GM11168 (cell line): ENCODE data around the gene NCR2.
"Not testable (repeated sequence)": the region's sequence is repeated elsewhere in the genome, so short reads cannot be mapped to it uniquely, and the experiment has no call there.

ENCODE experiments used
- in situ Hi-C: fragments of 300-500 bp; cut with MboI; formaldehyde crosslinking; loops from one replicate; pipeline ENCODE4 v1.12.0; 2022; ENCODE audit warnings: low sequenced_read_pairs; ENCODE audit not compliant: unreplicated experiment

NCR2 gene, protein sequence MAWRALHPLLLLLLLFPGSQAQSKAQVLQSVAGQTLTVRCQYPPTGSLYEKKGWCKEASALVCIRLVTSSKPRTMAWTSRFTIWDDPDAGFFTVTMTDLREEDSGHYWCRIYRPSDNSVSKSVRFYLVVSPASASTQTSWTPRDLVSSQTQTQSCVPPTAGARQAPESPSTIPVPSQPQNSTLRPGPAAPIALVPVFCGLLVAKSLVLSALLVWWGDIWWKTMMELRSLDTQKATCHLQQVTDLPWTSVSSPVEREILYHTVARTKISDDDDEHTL

DNA sequence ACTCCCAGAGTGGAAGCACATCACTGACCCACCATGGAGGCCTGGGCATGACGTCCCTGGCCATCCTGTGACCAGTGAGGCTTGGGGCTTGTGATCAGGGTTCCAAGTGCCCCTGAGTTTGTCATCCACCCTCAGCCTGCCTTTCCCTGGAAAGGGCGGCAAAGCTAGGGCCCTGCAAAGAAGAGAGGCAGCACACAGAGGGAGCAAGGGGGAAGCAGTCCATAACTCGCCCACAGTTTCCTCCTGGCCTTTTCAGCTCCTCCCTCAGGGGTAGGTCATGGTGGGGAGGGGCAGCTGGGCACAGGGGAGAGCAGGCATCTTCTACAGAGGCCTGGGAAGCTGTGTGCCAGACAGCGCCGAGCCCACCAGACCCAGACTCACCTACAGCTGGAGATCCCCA, at the start of gene NCR2:
Gene NCR2 (plus strand): TSS at position 313 of the 400 bp plus-strand sequence. CDS start 269 bp downstream, outside the sequence.
- in situ Hi-C loops, result no loop called here

GRCh38 chr6:41286544-41287346, 48.7 kb upstream of the NCR2 start, which contains the start of gene TREM1:
Gene TREM1 (minus strand): TSS chr6:41286682. CDS start chr6:41286655, 27 bp downstream.
- in situ Hi-C loops, result no loop called here

DNA sequence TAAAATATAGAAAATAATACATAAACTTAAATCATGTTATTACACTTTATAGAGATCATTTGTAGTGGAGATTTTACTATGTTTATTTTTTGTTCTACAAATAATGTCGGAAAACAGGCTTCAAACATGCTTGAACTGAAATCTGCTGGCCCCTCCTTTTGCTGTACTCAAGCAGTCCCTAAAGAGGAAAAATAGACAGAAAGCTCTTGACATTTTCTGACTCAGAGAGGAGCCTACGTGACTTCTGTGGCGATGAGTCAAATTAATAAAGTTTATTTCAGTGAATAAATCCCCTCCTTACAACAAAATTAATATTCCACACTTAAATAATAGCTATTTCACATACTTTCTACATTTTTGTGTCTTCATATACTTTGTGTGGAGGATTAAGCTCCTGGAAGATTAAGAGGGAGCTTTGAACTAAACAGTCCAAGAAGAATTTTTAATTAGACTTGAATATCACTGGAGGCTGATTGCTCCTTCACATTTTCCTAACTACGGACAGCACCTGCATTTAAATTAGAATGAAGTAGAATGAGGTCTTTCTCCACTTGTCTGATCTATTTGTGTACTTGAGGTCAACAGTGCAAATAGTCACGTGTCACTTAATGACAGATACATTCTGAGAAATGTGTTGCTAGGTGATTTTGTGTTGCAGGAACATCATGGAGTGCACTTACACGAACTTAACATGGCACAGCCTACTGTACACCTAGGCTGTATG, 47.2 kb upstream of the NCR2 start:
- in situ Hi-C loops, result no loop called here

GRCh38 chr6:41288754-41289129, 46.7 kb upstream of the NCR2 start:
- in situ Hi-C loops, result no loop called here

DNA sequence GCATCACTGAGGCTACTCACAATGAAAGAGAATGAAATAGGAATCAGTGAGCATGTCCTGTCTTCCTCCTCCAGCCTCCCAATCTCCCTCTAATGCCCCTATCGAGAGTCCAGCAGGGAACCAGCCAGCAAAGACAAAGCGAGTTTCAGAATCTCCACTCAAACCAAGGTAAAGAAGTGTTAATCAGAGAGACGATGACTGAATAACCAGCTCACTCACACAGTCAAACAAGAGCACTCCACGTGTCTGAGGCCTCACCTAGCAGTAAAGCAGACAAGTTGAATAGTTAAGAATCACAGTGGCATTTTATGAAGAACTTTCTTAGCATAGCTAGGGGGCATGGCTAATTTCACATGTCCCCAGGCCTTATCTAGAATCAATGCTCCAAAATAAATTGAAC, 45.6 kb upstream of the NCR2 start:
- in situ Hi-C loops, result no loop called here

- in situ Hi-C loops, result no loop called here
Measured at GRCh38 chr6:41291717-41292116, 43.7 kb upstream of the NCR2 start.

- in situ Hi-C loops, result no loop called here
Measured at GRCh38 chr6:41294214-41294872, 41.1 kb upstream of the NCR2 start.

GRCh38 chr6:41297248-41297647, 38.2 kb upstream of the NCR2 start:
- in situ Hi-C loops, result not testable (repeated sequence)

DNA sequence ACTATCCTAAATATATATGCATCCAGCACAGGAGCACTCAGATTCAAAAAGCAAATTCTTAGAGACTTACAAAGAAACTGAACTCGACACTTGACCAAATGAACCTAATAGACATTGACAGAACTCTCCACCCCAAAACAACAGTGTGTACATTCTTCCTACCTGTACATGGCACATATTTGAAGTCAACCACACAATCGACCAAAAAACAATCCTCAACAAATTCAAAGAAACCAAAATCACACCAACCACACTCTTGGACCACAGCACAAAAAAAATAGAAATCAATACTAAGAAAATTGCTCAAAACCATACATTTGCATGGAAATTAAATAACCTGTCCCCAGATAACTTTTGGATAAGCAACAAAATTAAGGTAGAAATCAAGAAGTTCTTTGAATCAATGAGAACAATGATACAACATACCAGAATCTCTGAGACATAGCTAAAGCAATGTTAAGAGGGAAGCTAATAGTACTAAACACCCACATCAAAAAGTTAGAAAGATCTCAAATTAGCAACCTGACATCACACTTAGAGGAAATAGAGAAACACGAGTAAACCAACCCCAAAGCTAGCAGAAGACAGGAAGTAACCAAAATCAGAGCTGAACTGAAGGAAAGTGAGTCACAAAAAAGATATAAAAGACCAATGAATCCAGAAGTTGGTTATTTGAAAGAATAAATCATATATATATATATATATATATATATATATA, 36.5 kb upstream of the NCR2 start:
- in situ Hi-C loops, result no loop called here

GRCh38 chr6:41302638-41303037, 32.8 kb upstream of the NCR2 start:
- in situ Hi-C loops, result loop anchor here (25.0 kb wide), 1 partner anchor 215 kb away; no protein-coding TSS in a partner anchor

DNA sequence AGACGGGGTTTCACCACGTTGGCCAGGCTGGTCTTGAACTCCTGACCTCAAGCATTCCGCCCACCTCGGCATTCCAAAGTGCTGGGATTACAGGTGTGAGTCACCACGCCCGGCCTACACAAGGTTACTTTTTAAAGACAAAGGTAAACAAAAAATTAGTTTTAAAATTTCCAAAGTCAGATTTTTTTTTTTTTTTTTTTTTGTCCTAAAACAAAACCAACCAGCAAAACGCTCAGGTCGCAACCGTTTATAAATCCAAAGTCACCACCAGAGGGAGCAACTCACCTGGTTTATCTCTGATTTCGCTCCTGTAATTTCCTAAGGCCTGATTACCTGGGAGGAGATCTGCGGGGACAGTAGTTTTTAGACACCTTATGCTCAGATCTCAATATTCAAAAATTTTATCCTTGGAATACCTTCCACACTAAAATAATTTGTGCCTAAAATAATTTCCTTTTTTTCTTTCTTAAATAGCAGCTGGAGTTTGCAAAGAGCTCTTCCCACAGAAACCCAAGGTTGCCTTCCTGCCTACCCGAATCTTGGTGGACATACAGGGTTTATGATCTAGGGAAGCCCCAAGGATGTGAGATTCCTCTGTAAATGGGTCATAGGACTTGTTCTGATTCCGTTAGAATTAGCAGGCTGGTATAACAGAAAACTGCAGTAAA, 29.1 kb upstream of the NCR2 start:
- in situ Hi-C loops, result loop anchor here (25.0 kb wide), 1 partner anchor 219 kb away; no protein-coding TSS in a partner anchor

DNA sequence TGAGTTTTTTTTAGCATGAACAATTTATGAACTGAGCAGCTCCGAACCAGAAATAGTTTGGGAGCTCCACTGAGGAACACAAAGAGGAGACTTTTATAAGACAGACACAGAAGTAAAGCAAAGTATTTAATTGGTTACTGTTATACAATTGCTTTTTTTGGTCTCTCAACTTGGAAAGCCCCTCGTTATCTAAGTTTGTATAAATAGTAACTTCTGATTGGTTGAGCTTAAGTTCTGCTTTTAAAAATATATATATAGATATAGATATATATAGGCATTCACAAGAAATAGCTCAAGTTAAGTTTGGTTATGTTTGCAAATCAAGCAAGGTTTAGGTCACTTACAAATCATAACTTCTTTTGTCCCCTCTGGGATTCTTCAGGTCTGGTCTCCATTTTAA, 20.2 kb upstream of the NCR2 start:
- in situ Hi-C loops, result loop anchor here (25.0 kb wide), 1 partner anchor 228 kb away; no protein-coding TSS in a partner anchor

DNA sequence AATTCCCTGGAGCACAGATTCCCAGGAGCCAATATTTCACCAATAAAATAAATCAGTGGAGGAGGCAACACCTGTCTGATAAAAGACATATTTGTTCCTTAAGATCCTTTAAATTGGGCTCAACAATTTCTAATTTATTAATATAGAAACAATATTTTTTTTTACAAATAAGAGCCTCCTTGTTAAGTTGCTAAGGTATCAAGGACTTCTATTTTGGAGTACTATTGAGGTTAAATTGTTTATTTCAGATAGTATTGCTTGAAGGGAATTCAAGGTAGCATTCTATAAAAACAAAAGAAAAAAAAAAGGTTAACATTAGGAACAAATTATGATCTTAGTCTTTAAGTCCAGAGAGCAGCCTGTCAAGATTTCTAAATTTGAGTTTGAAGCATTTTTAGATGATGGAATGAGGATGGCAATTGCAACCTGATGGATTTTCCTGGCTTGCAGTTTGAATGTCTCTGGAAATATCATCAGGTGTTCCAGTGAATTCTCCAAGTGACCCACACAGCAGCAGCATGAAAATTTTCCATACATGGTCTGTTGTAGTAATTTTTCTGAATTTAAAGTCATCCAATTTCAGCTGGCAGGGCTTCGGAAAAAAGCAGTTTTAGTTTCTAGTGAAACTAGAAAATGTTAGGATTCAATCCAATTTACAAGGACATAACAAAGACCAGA, 19.3 kb upstream of the NCR2 start:
- in situ Hi-C loops, result loop anchor here (25.0 kb wide), 1 partner anchor 229 kb away; no protein-coding TSS in a partner anchor

- in situ Hi-C loops, result loop anchor here (25.0 kb wide), 1 partner anchor 231 kb away; no protein-coding TSS in a partner anchor
Measured at GRCh38 chr6:41318261-41318653, 17.2 kb upstream of the NCR2 start.

DNA sequence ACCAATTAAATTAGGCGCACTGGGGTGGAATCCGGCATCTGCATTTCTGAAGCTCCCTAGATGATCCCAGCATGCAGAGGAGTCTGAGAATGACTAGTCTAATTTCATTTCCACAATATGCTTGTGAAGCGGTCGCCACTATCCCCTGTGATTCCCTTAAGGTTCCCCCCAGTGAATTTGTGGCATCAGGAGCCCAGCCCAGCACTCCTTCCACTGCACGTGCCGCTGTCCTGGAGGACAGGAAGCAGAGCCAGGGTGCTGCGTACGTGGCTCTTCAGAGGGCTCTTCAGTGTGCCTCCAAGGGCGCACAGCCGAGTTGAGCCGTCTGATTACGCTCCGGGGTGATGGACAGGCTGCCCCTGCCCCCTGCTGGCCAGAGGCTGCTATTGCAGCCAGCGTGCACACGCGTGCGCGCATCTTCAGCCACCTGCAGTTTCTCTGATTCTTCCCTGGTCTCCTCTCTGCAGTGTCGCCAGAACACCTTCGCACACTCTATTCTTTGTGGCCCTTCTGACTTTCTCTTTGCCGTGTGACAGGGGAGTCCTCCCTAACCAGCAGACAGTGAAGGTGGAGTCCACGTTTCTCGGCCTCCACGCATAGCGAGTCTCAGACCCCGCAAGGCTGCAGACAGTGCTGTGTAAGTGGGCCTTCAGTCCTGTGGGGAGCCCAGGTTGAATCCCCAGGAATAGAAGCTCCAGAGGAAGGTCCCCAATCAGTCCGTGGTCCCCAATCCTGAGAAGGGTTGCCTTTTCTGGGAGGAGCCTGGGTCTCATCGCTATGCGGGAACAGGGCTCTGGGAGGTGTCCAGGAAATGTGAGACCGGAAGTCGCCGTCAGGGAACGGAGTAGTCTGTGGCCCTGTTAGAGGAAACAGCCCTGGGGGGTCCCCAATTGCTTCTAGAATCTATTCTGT, 16.5 kb upstream of the NCR2 start:
- in situ Hi-C loops, result loop anchor here (25.0 kb wide), 1 partner anchor 232 kb away; no protein-coding TSS in a partner anchor

- in situ Hi-C loops, result loop anchor here (25.0 kb wide), 1 partner anchor 234 kb away; no protein-coding TSS in a partner anchor
Measured at GRCh38 chr6:41321183-41321582, 14.2 kb upstream of the NCR2 start.

DNA sequence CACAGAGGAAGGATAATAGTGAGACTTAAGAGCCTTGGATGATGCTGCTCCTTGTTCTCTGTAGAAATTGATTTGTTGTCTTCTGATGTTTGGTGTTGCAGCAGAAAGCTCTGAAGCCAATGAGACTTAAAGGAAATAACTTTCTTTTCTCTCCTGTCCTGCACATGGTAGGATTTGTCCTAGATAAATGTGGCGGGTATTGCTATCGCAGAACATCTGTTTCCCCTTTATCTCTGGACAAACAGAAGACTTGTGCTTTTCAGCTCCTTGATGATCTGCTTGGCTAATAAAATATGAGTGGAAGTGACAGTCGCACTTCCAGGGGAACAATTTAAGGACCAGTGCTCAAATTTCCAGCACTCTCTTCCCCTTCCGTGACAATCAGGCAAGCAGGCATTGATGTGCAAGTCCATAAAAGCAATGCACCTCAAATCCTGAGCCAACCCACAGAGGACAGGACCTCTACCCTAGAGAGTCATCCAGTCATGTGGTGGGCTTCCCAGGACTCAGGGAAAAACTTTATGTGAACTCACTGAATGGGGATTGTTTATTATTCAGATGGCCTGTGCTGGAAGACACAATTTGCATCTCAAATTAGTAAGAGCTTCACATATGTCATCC, 9.9 kb upstream of the NCR2 start:
- in situ Hi-C loops, result no loop called here
